H1 (cell line): Measurements from ENCODE around the gene METTL6.
"Not testable (repeated sequence)": the region's sequence is repeated elsewhere in the genome, so short reads cannot be mapped to it uniquely, and the experiment has no call there.

ENCODE experiments used
- CEBPB ChIP-seq: IDR thresholded peaks from 2 replicates; pipeline ENCODE4 v1.6.1; 2012; ENCODE audit warnings: low read depth, low read length
- CTCF ChIP-seq, 3 experiments: IDR thresholded peaks; 1 replicate in 2 of 3; 2 replicates in 1 of 3; pipeline versions ENCODE4 v1.5.1 to v1.6.1; 2011; ENCODE audit warnings: low read length in 3 of 3, mild to moderate bottlenecking in 3 of 3, inconsistent platforms in 2 of 3, low read depth in 1 of 3, moderate library complexity in 1 of 3; ENCODE audit not compliant: insufficient read depth in 1 of 3; ENCODE audit errors: control extremely low read depth in 1 of 3
- EP300 ChIP-seq, 2 experiments: IDR thresholded peaks; 1 replicate in 1 of 2; 2 replicates in 1 of 2; pipeline ENCODE4 v1.6.1; 2011 to 2012; ENCODE audit warnings: low read depth in 2 of 2, low read length in 2 of 2, mild to moderate bottlenecking in 2 of 2, borderline replicate concordance in 1 of 2, inconsistent platforms in 1 of 2, moderate library complexity in 1 of 2
- EZH2 ChIP-seq: fragments of 200-600 bp; sonication (generic); IDR thresholded peaks from 2 replicates; pipeline ENCODE4 v1.7.1; 2012; ENCODE audit warnings: low read depth, mild to moderate bottlenecking, moderate library complexity, low read length, inconsistent platforms; ENCODE audit not compliant: severe bottlenecking
- HDAC2 ChIP-seq, 2 experiments: fragments of 300-600 bp in 1 of 2; sonication (generic) in 1 of 2; IDR thresholded peaks; 2 replicates each; pipeline ENCODE4 v1.6.1; 2011 to 2012; ENCODE audit warnings: low read depth in 2 of 2, low read length in 2 of 2, mild to moderate bottlenecking in 2 of 2, moderate library complexity in 2 of 2, borderline replicate concordance in 1 of 2, inconsistent platforms in 1 of 2
- KDM1A ChIP-seq: fragments of 200-600, 300-600 bp; sonication (generic); IDR thresholded peaks from 2 replicates; pipeline ENCODE4 v1.7.1; 2016; ENCODE audit warnings: mild to moderate bottlenecking, low read length, borderline replicate concordance
- MAFK ChIP-seq: IDR thresholded peaks from 2 replicates; pipeline ENCODE4 v1.6.1; 2012; ENCODE audit warnings: low read depth, mild to moderate bottlenecking, improper control_type of control experiment, low read length
- RAD21 ChIP-seq, 2 experiments: IDR thresholded peaks in 1 of 2; conservative IDR thresholded peaks in 1 of 2; 2 replicates each; pipeline ENCODE4 v1.6.1; 2011; ENCODE audit warnings: low read depth in 2 of 2, low read length in 2 of 2, improper control_type of control experiment in 1 of 2, inconsistent platforms in 1 of 2, mild to moderate bottlenecking in 1 of 2, moderate library complexity in 1 of 2
- RXRA ChIP-seq: IDR thresholded peaks from 2 replicates; pipeline ENCODE4 v1.6.1; 2011; ENCODE audit warnings: low read depth, mild to moderate bottlenecking, low read length, moderate library complexity; ENCODE audit not compliant: insufficient read depth
- SIRT6 ChIP-seq: IDR thresholded peaks from one replicate; pipeline ENCODE4 v1.7.1; 2012; ENCODE audit warnings: low read length, inconsistent platforms
- SUZ12 ChIP-seq: fragments of 200-600 bp; sonication (generic); IDR thresholded peaks from 2 replicates; pipeline ENCODE4 v1.6.1; 2012; ENCODE audit warnings: mild to moderate bottlenecking, inconsistent platforms, low read length, moderate library complexity, mixed read lengths
- ZNF274 ChIP-seq: IDR thresholded peaks from 2 replicates; pipeline ENCODE4 v1.7.0; 2012; ENCODE audit warnings: low read length, borderline replicate concordance; ENCODE audit errors: extremely low read depth

- TF ChIP-seq CTCF (IDR thresholded peaks at IDR 0.05; ENCODE audit: control extremely low read depth in 1 of 3, insufficient read depth in 1 of 3, low read depth in 1 of 3, low read length in 3 of 3); HDAC2 (IDR thresholded peaks at IDR 0.05; ENCODE audit: borderline replicate concordance in 1 of 2, low read depth in 2 of 2, low read length in 2 of 2); SIRT6; SUZ12; EP300 (IDR thresholded peaks at IDR 0.05; ENCODE audit: borderline replicate concordance in 1 of 2, low read depth in 2 of 2, low read length in 2 of 2); CEBPB; ZNF274; EZH2; RAD21 (IDR thresholded peaks at IDR 0.05 in 1 of 2, conservative IDR thresholded peaks at IDR 0.05 in 1 of 2; ENCODE audit: low read depth in 2 of 2, low read length in 2 of 2); RXRA; KDM1A; MAFK: not testable (repeated sequence)
Measured at GRCh38 chr3:15364078-15364477, 63.3 kb downstream of the METTL6 start.
